H1 (cell line): ENCODE results near the gene SLC12A6. TPM values are rescaled to one million over a fixed set of nuclear protein-coding genes. Genes with fewer than 3 reads are reported as not detected.

Experiments used
- BCL11A ChIP-seq, 2 experiments: IDR thresholded peaks; one replicate each; pipeline ENCODE4 v1.6.1; 2011; ENCODE audit warnings: low read depth in 2 of 2, low read length in 2 of 2, mild to moderate bottlenecking in 2 of 2
- CREB1 ChIP-seq: IDR thresholded peaks from 2 replicates; pipeline ENCODE4 v1.6.1; 2012; ENCODE audit warnings: inconsistent platforms
- CTBP2 ChIP-seq: IDR thresholded peaks from 2 replicates; pipeline ENCODE4 v1.7.0; 2011; ENCODE audit warnings: borderline replicate concordance, mild to moderate bottlenecking, moderate library complexity, mixed read lengths, low read length; ENCODE audit not compliant: insufficient read depth, insufficient read length
- EP300 ChIP-seq, 2 experiments: IDR thresholded peaks; 1 replicate in 1 of 2; 2 replicates in 1 of 2; pipeline ENCODE4 v1.6.1; 2011 to 2012; ENCODE audit warnings: low read depth in 2 of 2, low read length in 2 of 2, mild to moderate bottlenecking in 2 of 2, borderline replicate concordance in 1 of 2, inconsistent platforms in 1 of 2, moderate library complexity in 1 of 2
- POLR2A ChIP-seq, 2 experiments: IDR thresholded peaks; 1 replicate in 1 of 2; 2 replicates in 1 of 2; pipeline ENCODE4 v1.6.1; 2011; ENCODE audit warnings: low read depth in 2 of 2, low read length in 2 of 2, mild to moderate bottlenecking in 2 of 2; ENCODE audit errors: control extremely low read depth in 1 of 2
- RNF2 ChIP-seq: fragments of 200-900, 300-1000 bp; sonication (generic); IDR thresholded peaks from 2 replicates; pipeline ENCODE4 v1.7.1; 2016; ENCODE audit warnings: borderline replicate concordance, low read depth, mild to moderate bottlenecking, antibody characterized with exemption, low read length; ENCODE audit not compliant: poor library complexity, severe bottlenecking; ENCODE audit errors: missing control alignments
- SAP30 ChIP-seq: fragments of 300-600 bp; sonication (generic); IDR thresholded peaks from 2 replicates; pipeline ENCODE4 v1.7.1; 2012; ENCODE audit warnings: low read length, moderate library complexity, mild to moderate bottlenecking, inconsistent platforms; ENCODE audit not compliant: insufficient read depth, insufficient replicate concordance
- SIN3A ChIP-seq, 2 experiments: IDR thresholded peaks in 1 of 2; conservative IDR thresholded peaks in 1 of 2; 2 replicates each; pipeline ENCODE4 v1.6.1; 2011 to 2012; ENCODE audit warnings: low read length in 2 of 2, improper control_type of control experiment in 1 of 2, low read depth in 1 of 2, mild to moderate bottlenecking in 1 of 2
- SIX5 ChIP-seq: IDR thresholded peaks from 2 replicates; pipeline ENCODE4 v1.6.1; 2011; ENCODE audit warnings: mild to moderate bottlenecking, low read depth, low read length
- SP2 ChIP-seq: IDR thresholded peaks from 2 replicates; pipeline ENCODE4 v1.6.1; 2012; ENCODE audit warnings: mild to moderate bottlenecking, low read length, inconsistent platforms
- TCF12 ChIP-seq: IDR thresholded peaks from 2 replicates; pipeline ENCODE4 v1.6.1; 2011; ENCODE audit warnings: low read depth, mild to moderate bottlenecking, low read length
- YY1 ChIP-seq: IDR thresholded peaks from 2 replicates; pipeline ENCODE4 v1.6.1; 2011; ENCODE audit warnings: low read depth, mild to moderate bottlenecking, low read length
- polyA plus RNA-seq, 7 experiments: library from polyadenylated mRNA; depleted of rRNA in 3 of 7; stranded (reverse) in 5 of 7; unstranded in 2 of 7; fragments of >200 nt in 5 of 7; fragments of 200-250 nt in 2 of 7; gene quantifications; 1 replicate in 5 of 7; 2 replicates in 1 of 7; 4 replicates in 1 of 7; pipeline versions ENCODE4 v1.2.1 to v1.2.3, GENCODE V29; 2011 to 2013; ENCODE audit warnings: missing spikeins in 2 of 7, mixed read lengths in 2 of 7
- total RNA-seq: library from RNA; stranded (reverse); fragmentation: NEBNext Ultra II Directional; extraction: Animal tissue kit (Norgen Biotek cat#: 25700); gene quantifications from 2 replicates; pipeline ENCODE4 v1.2.1, GENCODE V29; 2021
- TF ChIP-seq, protein P1 (sequence below): IDR thresholded peaks from 2 replicates; pipeline ENCODE4 v1.6.1; 2012; ENCODE audit warnings: low read length, inconsistent platforms
- TF ChIP-seq, protein P2 (sequence below): IDR thresholded peaks from 2 replicates; pipeline ENCODE4 v1.6.1; 2012; ENCODE audit warnings: inconsistent platforms

SLC12A6 gene
- total and polyA plus RNA-seq, 2 of the 8 experiments (the other 6 are each of a cell fraction or from before 2014, with no cell fraction given): 9.2 to 11.1 TPM

DNA sequence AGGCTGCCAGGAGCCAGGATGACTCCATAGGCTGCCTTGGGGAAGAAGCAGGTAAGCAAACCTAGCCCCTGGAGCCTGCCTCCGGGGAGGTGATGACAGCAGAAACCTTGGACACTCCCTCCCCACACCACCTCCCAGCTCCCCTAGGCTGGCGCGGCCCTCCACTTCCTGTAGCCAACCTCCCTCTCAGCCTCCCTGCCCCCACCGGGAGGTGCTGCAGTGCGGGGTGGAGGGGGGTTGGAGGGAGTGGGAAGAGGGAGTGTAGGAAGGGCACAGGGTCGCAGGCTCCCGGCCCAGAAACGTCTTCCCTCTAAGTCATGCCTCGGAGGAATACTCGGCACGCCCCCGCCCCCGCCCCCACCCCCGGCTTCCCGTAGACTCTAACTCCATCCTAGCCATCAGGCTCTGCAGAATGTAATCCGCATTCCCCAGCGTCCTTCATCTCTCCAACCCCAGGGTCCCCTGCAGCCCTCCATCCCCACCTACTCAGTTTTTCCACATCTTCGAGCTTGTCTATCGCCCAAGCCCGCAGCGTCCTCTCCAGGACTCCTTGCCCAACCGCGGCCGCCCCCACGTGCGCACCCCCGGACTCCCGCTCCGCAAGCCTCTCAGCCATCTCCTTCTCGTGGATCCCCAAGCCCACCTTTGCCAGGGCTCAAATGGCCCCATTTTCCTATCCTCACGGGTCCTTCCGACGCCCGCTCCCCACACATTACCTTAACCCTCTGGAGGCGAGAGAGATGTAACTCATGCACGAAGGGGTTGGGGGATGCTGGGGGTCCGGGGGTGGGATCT lies 28.9 kb upstream of the SLC12A6 start (continued):
- TF ChIP-seq, protein P1, sequence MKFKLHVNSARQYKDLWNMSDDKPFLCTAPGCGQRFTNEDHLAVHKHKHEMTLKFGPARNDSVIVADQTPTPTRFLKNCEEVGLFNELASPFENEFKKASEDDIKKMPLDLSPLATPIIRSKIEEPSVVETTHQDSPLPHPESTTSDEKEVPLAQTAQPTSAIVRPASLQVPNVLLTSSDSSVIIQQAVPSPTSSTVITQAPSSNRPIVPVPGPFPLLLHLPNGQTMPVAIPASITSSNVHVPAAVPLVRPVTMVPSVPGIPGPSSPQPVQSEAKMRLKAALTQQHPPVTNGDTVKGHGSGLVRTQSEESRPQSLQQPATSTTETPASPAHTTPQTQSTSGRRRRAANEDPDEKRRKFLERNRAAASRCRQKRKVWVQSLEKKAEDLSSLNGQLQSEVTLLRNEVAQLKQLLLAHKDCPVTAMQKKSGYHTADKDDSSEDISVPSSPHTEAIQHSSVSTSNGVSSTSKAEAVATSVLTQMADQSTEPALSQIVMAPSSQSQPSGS: no peak
- 0 out of 3 replicates have a peak, but pooled peaks of 1 of the 2 experiments have one; percentile 36 for TF ChIP-seq EP300 (IDR thresholded peaks at IDR 0.05; ENCODE audit: borderline replicate concordance in 1 of 2, low read depth in 2 of 2, low read length in 2 of 2)
- TF ChIP-seq, protein P2, sequence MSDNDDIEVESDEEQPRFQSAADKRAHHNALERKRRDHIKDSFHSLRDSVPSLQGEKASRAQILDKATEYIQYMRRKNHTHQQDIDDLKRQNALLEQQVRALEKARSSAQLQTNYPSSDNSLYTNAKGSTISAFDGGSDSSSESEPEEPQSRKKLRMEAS: peak; percentile 11; the same call in 1 of the 2 replicates
- TF ChIP-seq CTBP2: peak; percentile 85
- no peak for TF ChIP-seq SIX5
- TF ChIP-seq BCL11A (IDR thresholded peaks at IDR 0.05; ENCODE audit: low read depth in 2 of 2, low read length in 2 of 2): no peak
- 0 out of 2 replicates have a peak, but pooled peaks have one; percentile 55 for TF ChIP-seq TCF12
- TF ChIP-seq POLR2A (IDR thresholded peaks at IDR 0.05; ENCODE audit: control extremely low read depth in 1 of 2, low read depth in 2 of 2, low read length in 2 of 2): 0 out of 3 replicates have a peak, but pooled peaks of 1 of the 2 experiments have one; percentile 32
- TF ChIP-seq CREB1: peak; percentile 37; the same call in 1 of the 2 replicates
- peak; percentile 64 to 89; a peak in 2 of 4 replicates for TF ChIP-seq SIN3A (conservative IDR thresholded peaks at IDR 0.05 in 1 of 2, IDR thresholded peaks at IDR 0.05 in 1 of 2; ENCODE audit: low read depth in 1 of 2, low read length in 2 of 2)
- no peak for TF ChIP-seq SP2
- TF ChIP-seq YY1: 0 out of 2 replicates have a peak, but pooled peaks have one; percentile 8
- no peak for TF ChIP-seq RNF2
- peak; percentile 76 for TF ChIP-seq SAP30
- TF ChIP-seq, all 59 proteins: peak for 15
